NCI-H1105 (cell line): ENCODE measurements around the gene ADCK2.
A peak's percentile ranks its signal among the peaks of the same experiment; 100 is the strongest.
"Not testable (repeated sequence)": the region's sequence is repeated elsewhere in the genome, so short reads cannot be mapped to it uniquely, and the experiment has no call there.

ENCODE experiments used
- DNase-seq: peaks from one replicate; lab custom pipeline; 2025; lab: John Stamatoyannopoulos, UW

The ADCK2 gene

DNA sequence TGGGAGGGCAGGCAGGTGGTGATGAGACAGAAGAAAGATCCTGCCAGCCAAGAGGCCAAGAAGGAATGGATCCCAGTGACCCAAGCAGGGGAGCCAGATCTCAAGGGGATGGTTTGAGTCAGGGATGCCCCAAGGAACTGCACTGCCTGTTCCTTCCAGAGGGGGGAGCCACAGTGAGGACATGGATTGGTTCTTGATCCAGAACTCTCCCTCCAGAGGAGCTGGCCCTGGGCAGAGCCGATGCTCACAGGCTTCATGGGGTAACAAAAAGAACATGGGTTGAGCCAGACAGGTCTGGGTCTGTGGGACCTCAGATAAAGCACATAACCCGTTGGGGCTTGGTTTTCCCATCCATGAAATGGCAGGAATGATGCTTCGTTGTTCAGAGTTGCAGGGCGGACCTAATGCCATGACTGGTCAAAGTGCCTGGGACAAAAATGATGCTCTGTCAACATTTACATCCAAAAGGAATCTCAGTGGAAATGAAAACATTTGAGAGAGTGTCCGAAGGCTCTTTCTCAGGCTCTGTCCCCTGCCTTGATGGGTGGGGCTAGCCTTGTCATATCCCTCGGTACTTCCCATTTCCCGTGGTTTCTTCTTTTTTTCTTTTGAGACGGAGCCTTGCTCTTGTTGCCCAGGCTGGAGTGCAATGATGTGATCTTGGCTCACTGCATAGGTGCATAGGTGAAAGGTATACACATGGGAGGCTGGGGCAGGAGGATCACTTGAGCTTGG lies 27.4 kb upstream of the ADCK2 start:
- no peak for DNase-seq

DNA sequence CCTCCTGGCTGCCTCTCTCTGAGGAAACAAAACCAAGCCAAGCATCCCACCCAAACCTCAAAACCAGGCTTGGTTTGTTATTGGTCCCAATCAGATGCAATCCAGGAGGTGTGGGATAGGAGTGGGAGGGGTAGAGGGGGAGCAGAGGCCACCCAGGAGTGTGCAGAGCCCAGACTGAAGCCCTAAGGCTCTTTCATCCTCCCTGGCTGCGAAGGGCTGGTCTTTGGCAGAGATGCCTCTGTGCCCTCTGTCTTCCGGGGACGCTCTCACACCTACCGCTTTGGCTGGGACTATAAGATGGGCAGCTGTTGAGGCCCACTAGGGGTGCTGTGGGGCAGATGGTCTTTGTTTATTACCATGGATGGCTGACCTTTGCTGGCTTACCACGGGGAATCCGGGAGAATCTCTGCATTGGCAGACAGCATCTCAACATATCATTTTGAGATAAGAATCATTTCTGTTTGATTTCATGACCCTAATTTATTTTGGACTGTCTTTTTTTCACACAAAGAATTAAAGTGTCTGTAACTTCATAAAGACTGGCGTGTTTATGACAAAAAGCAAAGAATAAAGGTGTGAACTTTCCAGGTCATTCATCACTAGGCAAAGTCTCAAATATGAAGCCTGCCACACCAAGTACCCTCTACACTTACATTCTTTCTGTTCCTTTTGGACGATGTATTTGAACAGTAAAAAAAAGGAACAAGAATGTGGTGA lies 25.7 kb upstream of the ADCK2 start:
- DNase-seq = peak; percentile 64

DNA sequence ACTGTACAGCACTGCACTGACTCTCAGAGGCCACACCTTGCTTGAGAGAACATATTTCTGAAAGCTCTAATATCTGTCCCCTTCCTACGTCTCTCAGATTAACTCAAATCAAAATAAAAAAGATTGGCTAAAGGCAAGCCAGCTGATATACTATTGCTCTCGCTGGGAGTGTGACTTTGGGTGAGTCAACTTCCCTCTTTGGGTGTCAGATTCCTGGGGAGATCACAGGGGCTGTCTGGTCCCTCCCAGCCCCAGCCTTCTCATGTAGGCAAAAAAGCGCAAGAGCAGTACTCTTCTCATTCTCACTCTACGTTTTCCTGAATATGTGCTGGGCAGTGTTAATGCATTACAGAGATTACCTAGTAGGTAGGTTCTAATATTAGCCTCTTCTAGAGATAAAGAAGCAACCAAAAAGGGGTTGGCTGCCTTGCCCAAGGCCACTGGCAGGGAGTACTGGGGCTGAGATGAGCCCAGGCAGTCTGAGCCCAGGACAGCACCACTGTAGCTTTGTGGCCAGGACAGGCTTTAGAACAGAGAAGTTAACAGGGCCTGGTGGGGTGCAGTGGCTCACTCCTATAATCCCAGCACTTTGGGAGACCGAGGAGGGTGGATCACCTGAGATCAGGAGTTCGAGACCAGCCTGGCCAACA lies 23.1 kb upstream of the ADCK2 start:
- no peak for DNase-seq

DNA sequence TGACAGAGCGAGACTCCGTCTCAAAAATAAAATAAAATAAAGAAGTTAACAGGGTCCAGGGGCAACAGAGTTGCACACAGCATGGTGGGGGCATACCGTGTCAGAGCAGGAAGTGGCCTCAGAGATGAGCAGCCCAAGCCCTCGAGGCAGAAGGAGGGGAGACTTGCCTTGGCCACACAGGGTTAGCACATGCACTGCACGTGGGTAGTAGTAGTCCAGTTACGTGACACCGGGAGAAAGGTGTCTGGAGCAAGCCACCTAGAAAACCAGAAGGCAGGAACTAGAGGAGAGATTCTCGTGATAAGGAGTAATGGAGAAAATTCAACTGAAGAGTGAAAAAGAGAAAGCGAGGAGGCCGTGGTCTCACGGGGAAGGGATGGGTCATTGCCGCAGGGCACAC lies 22.4 kb upstream of the ADCK2 start:
- DNase-seq = no peak

DNA sequence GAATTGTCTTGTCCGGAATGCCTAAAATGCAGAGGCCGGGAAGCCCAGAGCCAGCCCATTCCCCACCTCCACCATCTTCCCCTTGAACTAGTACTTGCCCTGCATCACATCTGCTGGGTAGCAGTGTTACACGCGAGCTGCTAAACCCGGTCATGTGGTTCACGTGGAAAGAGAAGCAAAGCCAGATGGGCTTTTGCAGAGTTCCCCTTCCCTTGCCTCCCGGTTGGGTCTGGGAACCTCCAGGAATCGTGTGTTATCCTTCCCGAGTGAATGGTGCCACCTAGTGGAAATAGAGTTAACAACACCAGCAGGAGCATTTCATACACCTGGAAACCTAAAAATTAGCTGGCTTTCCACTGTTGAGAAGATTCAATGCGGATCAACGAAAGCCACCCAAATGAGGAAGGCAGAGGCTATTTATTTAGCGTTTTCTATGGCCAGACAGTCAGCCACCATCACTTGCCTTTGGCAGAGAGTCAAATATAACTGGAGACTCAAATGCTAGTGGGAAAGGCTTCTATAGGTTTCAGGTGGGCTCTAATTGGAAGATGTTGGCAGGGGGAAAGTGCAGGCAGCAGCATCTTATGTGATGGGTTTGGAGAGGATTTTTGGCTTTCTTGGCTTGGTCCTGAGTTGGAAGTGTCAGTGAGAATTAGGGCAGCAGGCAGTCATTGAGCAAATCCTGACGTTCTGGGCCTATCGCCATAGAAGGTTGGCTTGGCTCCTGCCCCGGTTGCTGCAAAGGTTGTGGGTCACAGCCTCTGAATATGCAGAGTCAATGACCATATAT lies 19.2 kb upstream of the ADCK2 start:
- DNase-seq = peak; percentile 81

DNA sequence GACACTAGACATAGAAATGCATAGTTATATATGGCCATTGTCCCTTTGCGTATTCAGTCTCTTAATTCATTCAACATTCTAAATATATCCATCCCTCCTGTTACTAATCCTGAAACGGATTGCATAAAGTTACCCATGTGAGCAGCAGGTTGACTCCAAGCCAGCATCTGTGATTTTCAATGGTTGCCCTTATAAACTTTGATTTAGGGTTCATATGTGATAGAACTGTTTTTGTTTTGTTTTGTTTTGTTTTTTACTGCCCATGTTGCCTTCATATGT lies 18.7 kb upstream of the ADCK2 start:
- no peak for DNase-seq

DNA sequence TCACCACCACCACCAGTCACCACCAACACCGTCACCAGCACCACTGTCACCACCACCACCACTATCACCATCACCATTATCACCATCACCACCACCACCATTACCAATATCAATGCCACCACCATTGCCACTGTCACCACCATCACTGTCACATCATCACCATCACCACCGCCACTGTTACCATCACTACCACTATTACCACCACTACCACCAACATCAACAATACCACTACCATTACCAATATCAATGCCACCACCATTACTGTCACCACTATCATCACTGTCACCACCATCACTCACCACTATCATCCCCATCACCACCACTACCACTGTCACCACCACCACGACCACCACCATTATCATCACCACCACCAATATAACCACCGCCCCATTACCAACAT lies 18.1 kb upstream of the ADCK2 start:
- no peak for DNase-seq

DNA sequence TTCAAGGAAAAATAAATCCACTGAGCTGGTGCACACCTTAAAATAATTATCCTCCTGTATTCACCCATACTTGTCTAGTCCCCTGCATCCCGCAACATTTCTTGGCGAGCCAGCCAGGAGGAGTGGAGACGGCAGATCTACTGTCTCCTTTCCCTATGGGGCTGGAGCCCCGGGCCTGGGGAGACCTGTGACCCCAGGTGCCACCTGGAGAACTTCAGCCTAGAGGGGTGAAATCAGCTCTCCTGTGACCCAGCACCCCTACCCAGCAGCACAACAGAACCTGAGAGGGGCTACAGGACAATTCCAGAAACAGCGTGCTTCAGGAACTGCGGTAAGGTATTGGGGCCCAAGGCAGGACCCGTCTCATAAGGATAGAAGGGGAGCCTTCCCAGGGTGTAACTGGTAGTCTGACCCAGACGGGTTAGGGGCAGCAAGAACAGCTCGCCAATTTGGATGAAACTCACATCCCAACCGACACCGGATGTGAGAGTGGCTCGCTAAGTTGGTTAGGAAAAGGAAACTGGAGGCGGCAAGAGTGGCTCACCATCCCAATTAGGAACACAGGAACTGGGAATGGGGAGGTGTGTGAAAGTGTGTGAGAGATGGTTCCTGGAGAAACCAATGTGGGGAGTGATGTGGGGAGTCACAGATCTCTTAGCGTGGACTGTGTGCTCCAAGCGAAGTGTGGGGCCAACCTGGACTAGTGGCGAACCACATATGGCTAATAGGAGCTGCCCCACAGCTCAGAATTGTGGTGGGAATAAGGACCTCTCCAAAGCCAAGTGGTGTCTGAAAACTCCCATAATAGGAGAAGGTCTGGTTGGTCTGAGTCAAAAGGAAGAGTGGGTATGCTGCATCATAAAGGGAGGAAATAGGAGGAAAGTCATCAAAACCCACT lies 17.0 kb upstream of the ADCK2 start:
- no peak for DNase-seq

DNA sequence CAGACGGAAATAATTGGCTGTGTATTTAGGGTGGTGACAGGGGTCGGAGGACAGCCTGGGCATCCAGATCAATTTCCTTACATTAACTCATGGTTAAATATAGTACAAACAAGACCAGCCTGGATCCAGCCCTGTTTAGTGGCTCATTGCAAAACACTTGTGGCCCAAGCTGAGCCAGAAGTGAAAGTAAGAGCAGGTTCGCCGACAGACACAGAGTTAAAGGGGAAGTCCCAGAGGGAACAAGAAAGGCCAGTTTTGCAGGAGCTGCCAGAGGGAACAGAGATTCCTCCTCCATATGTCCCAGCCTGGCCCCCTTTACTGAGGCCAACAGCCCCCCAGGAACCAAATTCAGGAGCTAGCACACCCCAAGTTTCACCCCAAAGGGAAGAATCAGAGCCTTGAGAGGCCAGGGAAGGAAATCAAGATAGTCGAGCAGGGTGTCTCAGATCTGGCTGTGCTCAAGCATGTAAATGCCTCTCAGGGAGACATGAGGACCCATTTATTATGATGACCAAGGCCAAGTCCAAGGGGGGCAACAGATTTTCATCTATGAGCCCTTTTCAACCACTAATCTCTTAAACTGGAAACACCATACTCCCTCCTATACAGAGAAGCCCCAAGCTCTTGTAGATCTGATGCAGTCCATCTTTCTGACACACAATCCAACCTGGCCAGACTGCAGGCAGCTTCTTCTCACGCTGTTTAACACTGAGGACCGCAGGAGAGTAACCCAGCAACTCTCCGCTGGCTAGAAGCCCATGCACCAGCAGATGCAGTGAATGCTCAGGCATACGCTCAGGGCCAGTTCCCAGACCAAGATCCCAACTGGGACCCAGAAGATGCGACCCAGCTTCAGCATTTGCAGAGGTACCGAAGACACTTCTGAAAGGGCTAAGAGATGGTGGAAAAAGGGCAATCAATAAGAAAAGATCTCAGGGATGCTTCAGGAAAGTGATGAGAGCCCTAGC lies 15.9 kb upstream of the ADCK2 start:
- DNase-seq = no peak

DNA sequence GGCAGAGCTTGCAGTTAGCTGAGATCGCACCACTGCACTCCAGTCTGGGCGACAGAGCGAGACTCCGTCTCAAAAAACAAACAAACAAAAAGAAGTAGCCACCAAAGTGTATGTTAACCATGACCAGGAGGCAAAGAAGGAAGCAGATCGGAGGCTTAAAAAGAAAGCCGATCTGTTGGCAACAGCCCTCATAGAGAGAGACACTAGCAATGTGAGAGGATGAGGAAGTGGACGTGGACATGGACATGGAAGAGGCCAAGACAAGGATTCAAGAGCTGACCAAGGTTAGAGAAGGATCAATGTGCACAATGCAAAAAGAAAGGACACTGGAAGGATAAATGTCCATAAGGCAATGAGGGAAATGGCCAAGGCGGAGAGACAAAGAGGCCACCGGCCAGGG lies 14.9 kb upstream of the ADCK2 start:
- DNase-seq = no peak

DNA sequence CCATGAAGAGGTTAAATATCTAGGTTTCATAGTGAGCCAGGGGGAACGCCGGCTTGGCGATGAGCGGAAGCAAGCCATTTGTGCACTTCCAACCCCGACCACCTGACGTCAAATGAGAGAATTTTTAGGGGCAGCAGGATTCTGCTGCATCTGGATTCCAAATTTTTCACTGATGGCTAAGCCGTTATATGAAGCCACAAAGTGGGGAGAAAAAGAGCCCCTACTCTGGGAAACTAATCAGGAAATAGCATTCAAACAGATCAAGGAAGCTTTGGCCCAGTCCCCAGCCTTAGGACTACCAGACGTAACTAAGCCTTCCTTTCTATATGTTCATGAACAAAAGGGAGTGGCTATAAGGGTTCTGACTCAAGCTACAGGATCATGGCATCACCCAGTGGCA lies 12.9 kb upstream of the ADCK2 start:
- DNase-seq = no peak

DNA sequence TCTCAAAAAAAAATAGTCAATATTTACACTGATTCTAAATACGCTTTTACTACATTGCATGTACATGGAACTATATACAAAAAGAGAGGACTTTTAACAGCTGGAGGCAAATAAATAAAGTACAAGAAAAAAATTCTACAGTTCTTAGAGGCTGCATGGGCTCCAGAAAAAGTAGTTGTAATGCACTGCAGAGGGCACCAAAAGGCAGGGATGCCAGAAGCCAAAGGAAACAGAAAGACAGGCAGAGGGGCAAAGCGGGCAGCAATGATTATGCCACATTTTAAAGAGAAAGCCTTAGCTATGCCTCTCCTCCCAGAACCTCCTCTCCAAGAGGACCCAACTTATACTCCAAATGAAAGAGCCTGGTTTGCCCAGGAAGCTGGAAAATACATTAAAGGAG lies 11.6 kb upstream of the ADCK2 start:
- DNase-seq = no peak

DNA sequence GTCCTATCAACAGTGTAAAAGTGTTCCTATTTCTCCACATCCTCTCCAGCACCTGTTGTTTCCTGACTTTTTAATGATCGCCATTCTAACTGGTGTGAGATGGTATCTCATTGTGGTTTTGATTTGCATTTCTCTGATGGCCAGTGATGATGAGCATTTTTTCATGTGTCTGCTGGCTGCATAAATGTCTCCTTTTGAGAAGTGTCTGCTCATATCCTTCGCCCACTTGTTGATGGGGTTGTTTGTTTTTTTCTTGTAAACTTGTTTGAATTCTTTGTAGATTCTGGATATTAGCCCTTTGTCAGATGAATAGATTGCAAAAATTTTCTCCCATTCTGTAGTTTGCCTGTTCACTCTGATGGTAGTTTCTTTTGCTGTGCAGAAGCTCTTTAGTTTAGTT lies 9.8 kb upstream of the ADCK2 start:
- DNase-seq = not testable (repeated sequence)

DNA sequence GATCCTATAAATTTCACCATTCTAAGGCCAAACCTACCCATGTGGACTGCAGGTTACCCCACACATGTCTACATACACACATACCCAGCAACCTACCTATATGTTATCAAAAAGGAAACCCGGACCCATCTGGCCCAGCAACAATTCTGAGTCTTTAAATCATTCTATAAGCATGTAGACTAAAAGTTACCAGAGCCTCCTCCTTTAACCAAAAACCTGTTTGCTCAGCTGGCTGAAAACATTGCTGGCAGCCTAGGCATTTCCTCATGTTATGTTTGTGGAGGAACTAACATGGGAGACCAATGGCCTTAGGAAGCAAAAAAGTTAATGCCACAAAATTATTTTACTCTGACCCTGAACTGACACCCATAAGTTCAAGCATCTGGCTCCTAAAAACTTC lies 5.3 kb upstream of the ADCK2 start:
- no peak for DNase-seq

DNA sequence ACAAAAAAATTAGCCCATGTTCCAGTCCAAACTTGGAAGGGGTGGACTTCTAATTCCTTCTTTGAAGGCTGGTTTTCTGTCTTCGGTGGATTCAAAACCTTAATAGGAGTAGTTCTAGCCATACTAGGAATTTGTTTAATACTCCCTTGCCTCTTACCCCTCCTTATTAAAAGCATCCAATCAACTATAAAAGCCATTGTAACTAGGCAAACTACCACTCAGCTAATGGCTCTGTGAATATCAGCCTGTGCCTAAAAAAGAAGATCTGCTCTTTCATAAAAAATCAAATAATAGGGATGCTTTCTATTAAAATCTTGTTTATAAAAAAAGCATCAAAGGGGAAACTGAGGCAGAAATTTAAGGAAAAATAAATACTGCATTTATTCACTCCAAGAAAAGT lies 4.1 kb upstream of the ADCK2 start:
- DNase-seq = no peak

DNA sequence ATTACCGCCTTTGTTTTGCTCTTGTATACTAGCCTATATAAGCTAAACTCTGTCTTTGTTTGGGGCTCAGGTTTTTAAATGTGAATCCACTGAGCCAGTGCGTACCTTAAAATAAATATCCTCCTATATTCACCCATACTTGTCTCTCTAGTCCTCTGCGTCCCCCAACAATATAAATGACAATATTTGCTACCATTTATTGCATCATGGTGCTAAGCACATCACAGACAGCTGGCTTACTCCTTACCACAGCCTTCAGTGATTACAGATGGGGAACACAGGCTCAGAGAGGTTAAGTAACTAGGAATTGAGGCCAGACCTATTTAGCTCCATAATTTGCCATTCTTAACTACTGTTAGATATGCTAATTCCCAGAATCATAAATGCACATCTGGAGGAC lies 3.4 kb upstream of the ADCK2 start:
- no peak for DNase-seq

DNA sequence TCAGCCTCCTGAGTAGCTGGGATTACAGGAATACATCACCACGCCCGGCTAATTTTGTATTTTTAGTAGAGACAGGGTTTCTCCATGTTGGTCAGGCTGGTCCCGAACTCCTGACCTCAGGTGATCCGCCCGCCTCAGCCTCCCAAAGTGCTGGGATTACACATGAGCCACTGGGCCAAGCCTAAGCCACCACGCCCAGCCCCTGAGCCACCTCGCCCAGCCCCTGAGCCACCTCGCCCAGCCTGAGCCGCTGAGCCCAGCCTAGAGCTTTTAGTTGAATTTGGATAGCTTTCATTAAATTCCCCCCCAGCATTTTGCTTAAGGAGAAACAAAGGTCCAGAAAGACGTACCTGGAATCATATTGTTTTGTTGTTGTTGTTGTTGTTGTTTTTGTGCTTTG lies 2.9 kb upstream of the ADCK2 start:
- DNase-seq = not testable (repeated sequence)

DNA sequence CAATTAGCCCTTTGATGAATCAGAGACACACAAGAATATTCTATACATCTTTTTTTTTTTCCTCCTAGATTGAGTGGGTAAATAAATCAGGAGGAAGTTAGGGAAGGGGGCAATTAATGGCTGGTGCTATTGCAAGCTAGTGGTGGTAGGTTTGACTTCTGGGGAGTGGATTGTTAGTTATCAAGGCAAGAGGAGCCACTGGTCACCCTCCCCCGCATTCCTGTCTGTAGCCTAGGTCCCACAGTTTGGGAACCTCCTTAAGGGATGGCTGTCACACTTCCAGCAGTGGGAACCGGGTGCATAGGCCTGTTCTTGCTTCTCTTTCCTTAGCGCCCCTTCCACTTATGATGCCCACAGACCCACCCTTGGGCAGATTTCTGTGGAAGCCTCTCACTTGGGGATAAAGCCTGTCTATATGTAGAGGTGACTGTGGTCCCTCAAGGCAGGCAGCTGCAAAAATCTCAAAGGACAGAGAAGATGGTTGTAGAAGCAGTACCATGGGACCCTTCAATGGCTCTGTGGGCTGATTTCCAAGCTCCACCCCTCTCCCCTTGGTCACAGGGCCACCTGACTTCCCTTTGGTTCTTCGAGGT lies 2.3 kb upstream of the ADCK2 start:
- DNase-seq = no peak

DNA sequence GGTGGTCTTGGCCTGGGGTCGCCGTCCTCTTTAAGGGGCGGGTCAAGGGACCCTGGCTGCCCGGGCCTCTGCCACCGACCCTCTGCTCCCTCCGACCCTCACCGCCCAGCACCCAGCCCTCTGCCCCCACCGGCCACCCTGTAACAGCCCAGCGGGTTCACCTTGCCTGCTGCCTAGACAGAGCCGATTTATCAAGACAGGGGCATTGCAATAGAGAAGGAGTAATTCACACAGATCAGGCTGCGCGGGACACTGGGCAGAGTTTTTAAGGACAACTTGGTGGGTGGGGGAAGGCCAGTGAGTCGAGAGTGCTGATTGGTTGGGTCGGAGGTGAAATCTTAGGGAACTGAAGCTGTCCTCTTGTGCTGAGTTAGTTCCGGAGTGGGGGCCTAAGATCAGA lies 779 bp upstream of the ADCK2 start:
- no peak for DNase-seq
